Endodermal cell (in vitro differentiated cells): ENCODE measurements around the gene GNAT3. TPM values are rescaled to one million over a fixed set of nuclear protein-coding genes. Genes with fewer than 3 reads are reported as not detected.

Source experiments
- DNase-seq: peaks from one replicate; pipeline ENCODE4 v3.0.0-alpha.2; 2017
- H3K27ac ChIP-seq: 2 replicates; pipeline ENCODE4 v1.5.1; 2013; ENCODE audit warnings: mild to moderate bottlenecking, low read depth, low read length, moderate library complexity
- H3K27me3 ChIP-seq: 2 replicates; pipeline ENCODE4 v1.6.1; 2013; ENCODE audit warnings: mild to moderate bottlenecking, low read length, moderate library complexity; ENCODE audit not compliant: insufficient read depth, control insufficient read depth, poor library complexity, severe bottlenecking
- H3K36me3 ChIP-seq: 2 replicates; pipeline ENCODE4 v1.7.0; 2013; ENCODE audit warnings: mild to moderate bottlenecking, low read length, moderate library complexity; ENCODE audit not compliant: control insufficient read depth, insufficient read depth
- H3K4me1 ChIP-seq: one replicate; pipeline ENCODE4 v1.7.0; 2013; ENCODE audit warnings: low read length; ENCODE audit not compliant: control insufficient read depth, insufficient read depth
- H3K4me3 ChIP-seq: 2 replicates; pipeline ENCODE4 v1.5.1; 2013; ENCODE audit warnings: mild to moderate bottlenecking, low read length, moderate library complexity
- H3K9ac ChIP-seq: 2 replicates; pipeline ENCODE4 v1.6.1; 2013; ENCODE audit warnings: mild to moderate bottlenecking, low read length, moderate library complexity; ENCODE audit not compliant: poor library complexity, severe bottlenecking; ENCODE audit errors: extremely low read depth
- H3K9me3 ChIP-seq: 2 replicates; pipeline ENCODE4 v1.6.1; 2013; ENCODE audit warnings: mild to moderate bottlenecking, low read length, moderate library complexity; ENCODE audit not compliant: control insufficient read depth
- H3K27ac Mint-ChIP-seq: 2 replicates; pipeline ENCODE4 v1.8.0; 2020; ENCODE audit warnings: mixed read lengths
- H3K27me3 Mint-ChIP-seq: 2 replicates; pipeline ENCODE4 v1.8.0; 2021; ENCODE audit warnings: mild to moderate bottlenecking, mixed read lengths; ENCODE audit not compliant: insufficient read depth
- H3K36me3 Mint-ChIP-seq: 2 replicates; pipeline ENCODE4 v1.8.0; 2020; ENCODE audit warnings: low read depth, mixed read lengths
- H3K4me1 Mint-ChIP-seq: 2 replicates; pipeline ENCODE4 v1.8.0; 2020; ENCODE audit warnings: mixed read lengths
- H3K4me3 Mint-ChIP-seq: 2 replicates; pipeline ENCODE4 v1.8.0; 2020; ENCODE audit warnings: mild to moderate bottlenecking, moderate library complexity, mixed read lengths
- H3K9me3 Mint-ChIP-seq: 2 replicates; pipeline ENCODE4 v1.8.0; 2020; ENCODE audit warnings: mild to moderate bottlenecking, mixed read lengths
- WGBS, 2 experiments: methylation state at CpG; one replicate each; pipeline versions ENCODE4 v1.1.5 to v1.1.7; 2013; ENCODE audit warnings: missing lambda C conversion rate in 2 of 2, mixed read lengths in 1 of 2; ENCODE audit not compliant: insufficient coverage in 1 of 2, insufficient read length in 1 of 2; 5-methylcytosine and 5-hydroxymethylcytosine counted together
- total RNA-seq, 2 donors: library from RNA; stranded (reverse); fragmentation: NEBNext Ultra II Directional in 1 of 2; extraction: Animal tissue kit (Norgen Biotek cat#: 25700) in 1 of 2; gene quantifications; 2 replicates in 1 of 2; 3 replicates in 1 of 2; pipeline ENCODE4 v1.2.1, GENCODE V29; 2021
- TF ChIP-seq, protein P1 (sequence below): fragments of 200-600 bp; sonication (generic); conservative IDR thresholded peaks from 2 replicates; pipeline ENCODE4 v1.5.0; 2021; ENCODE audit warnings: antibody characterized with exemption, mild to moderate bottlenecking

GNAT3 gene
- total RNA-seq, 2 donors from 2014 or later = not detected

DNA sequence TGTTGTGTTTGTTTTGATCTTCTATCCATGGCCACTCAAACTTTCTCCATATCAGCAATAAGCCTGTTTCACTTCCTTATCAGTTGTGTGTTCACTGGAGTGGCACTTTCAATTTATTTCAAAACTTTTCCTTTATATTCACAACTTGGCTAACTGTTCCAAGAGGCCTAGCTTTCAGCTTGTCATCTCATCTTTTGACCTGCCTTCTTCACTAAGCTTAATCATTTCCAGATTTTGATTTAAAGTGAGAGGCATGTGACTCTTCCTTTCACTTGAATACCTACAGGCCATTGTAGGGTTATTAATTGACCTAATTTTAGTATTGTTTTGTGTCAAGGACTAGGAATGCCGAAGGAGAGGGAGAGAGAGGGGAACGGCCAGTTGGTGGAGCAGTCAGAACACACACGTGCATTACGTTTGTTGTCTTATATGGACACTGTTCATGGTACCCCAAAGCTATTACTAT lies 5.5 kb upstream of the GNAT3 start:
- DNase-seq = no peak
- no peak overlapping the region for H3K27ac Mint-ChIP-seq
- Histone ChIP-seq H3K9ac (no peak overlapping the region), H3K27ac (no peak overlapping the region), H3K27me3 (no peaks in the 10 kb centered on the region), H3K4me3 (no peak overlapping the region), H3K9me3 (no peaks in the 10 kb centered on the region), H3K4me1 (no peaks in the 10 kb centered on the region), H3K36me3 (no peaks in the 10 kb centered on the region)
- no peaks in the 10 kb centered on the region for H3K9me3 Mint-ChIP-seq
- 96 to 100% methylated on average over 2 to 3 of the region's 4 CpGs for WGBS, 2 experiments
- H3K4me1 Mint-ChIP-seq = peaks cover 2% of the 10 kb centered on the region
- no peaks in the 10 kb centered on the region for H3K36me3 Mint-ChIP-seq
- no peaks in the 10 kb centered on the region for H3K27me3 Mint-ChIP-seq
- TF ChIP-seq, protein P1, sequence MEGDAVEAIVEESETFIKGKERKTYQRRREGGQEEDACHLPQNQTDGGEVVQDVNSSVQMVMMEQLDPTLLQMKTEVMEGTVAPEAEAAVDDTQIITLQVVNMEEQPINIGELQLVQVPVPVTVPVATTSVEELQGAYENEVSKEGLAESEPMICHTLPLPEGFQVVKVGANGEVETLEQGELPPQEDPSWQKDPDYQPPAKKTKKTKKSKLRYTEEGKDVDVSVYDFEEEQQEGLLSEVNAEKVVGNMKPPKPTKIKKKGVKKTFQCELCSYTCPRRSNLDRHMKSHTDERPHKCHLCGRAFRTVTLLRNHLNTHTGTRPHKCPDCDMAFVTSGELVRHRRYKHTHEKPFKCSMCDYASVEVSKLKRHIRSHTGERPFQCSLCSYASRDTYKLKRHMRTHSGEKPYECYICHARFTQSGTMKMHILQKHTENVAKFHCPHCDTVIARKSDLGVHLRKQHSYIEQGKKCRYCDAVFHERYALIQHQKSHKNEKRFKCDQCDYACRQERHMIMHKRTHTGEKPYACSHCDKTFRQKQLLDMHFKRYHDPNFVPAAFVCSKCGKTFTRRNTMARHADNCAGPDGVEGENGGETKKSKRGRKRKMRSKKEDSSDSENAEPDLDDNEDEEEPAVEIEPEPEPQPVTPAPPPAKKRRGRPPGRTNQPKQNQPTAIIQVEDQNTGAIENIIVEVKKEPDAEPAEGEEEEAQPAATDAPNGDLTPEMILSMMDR = no peak
- no peak overlapping the region for H3K4me3 Mint-ChIP-seq

DNA sequence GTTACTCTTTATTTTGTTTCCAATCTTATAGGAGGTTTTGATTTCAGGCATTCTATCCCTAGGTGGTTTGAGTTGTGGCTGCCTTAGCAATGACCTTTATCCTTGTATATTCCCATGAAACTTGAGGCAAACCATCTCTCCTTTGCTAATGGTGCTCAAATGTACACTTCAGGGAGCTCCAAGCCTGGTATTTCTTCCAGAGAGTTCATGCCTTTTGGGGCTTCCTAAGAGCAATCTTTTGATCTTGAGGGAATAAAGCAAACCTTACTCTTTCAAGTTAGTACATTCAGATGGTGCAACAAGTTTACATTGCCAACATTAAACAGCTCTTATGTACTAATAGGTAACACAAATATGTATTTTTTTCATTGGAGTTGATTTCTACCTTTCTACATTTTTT lies 3.4 kb upstream of the GNAT3 start:
- no peak overlapping the region for H3K27ac Mint-ChIP-seq
- no peaks in the 10 kb centered on the region for H3K27me3 Mint-ChIP-seq
- DNase-seq = no peak
- Histone ChIP-seq H3K9ac (no peak overlapping the region), H3K4me3 (no peak overlapping the region), H3K4me1 (no peaks in the 10 kb centered on the region), H3K27me3 (no peaks in the 10 kb centered on the region), H3K9me3 (no peaks in the 10 kb centered on the region), H3K27ac (no peak overlapping the region), H3K36me3 (no peaks in the 10 kb centered on the region)
- TF ChIP-seq, protein P1 = no peak
- no peaks in the 10 kb centered on the region for H3K36me3 Mint-ChIP-seq
- no peak overlapping the region for H3K4me3 Mint-ChIP-seq
- peaks cover 2% of the 10 kb centered on the region for H3K4me1 Mint-ChIP-seq
- H3K9me3 Mint-ChIP-seq = no peaks in the 10 kb centered on the region

DNA sequence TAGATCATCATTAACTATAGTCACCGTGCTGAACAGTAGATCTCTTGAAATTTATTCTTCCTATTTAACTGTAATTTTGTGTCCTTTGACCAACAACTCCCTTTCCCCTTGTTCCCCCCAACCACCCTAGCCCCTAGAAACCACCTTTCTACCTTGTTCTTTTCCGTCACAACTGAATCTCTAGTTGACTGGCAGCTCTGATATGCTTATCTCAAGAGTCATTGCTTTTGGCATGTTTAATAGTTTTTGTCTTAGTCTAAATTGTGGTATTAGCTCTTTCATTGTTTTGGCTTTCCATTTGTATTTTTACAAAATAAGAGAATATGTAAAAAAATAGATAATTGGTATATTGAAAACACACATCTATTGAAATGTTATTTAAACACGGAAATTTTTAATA lies 1.8 kb downstream of the GNAT3 start:
- Mint-ChIP-seq H3K9me3 (no peaks in the 10 kb centered on the region), H3K27me3 (no peaks in the 10 kb centered on the region), H3K4me3 (no peak overlapping the region), H3K4me1 (no peaks in the 10 kb centered on the region), H3K36me3 (no peaks in the 10 kb centered on the region), H3K27ac (no peak overlapping the region)
- 83 to 91% methylated on average over 1 to 2 of the region's 3 CpGs for WGBS, 2 experiments
- no peaks in the 10 kb centered on the region for H3K27me3 ChIP-seq
- no peak overlapping the region for H3K4me3 ChIP-seq
- no peaks in the 10 kb centered on the region for H3K9me3 ChIP-seq
- no peaks in the 10 kb centered on the region for H3K4me1 ChIP-seq
- no peaks in the 10 kb centered on the region for H3K36me3 ChIP-seq
- no peak overlapping the region for H3K27ac ChIP-seq
- DNase-seq = no peak
- TF ChIP-seq, protein P1 = no peak
- no peak overlapping the region for H3K9ac ChIP-seq
